Endodermal cell (in vitro differentiated cells): ENCODE results near the gene NUCB1. TPM values are rescaled to one million over a fixed set of nuclear protein-coding genes. Genes with fewer than 3 reads are reported as not detected.
A peak's percentile ranks its signal among the peaks of the same experiment; 100 is the strongest.
"Not testable (repeated sequence)": the region's sequence is repeated elsewhere in the genome, so short reads cannot be mapped to it uniquely, and the experiment has no call there.

Experiments used
- DNase-seq: peaks from one replicate; pipeline ENCODE4 v3.0.0-alpha.2; 2017
- H3K27ac ChIP-seq: 2 replicates; pipeline ENCODE4 v1.5.1; 2013; ENCODE audit warnings: mild to moderate bottlenecking, low read depth, low read length, moderate library complexity
- H3K27me3 ChIP-seq: 2 replicates; pipeline ENCODE4 v1.6.1; 2013; ENCODE audit warnings: mild to moderate bottlenecking, low read length, moderate library complexity; ENCODE audit not compliant: insufficient read depth, control insufficient read depth, poor library complexity, severe bottlenecking
- H3K36me3 ChIP-seq: 2 replicates; pipeline ENCODE4 v1.7.0; 2013; ENCODE audit warnings: mild to moderate bottlenecking, low read length, moderate library complexity; ENCODE audit not compliant: control insufficient read depth, insufficient read depth
- H3K4me1 ChIP-seq: one replicate; pipeline ENCODE4 v1.7.0; 2013; ENCODE audit warnings: low read length; ENCODE audit not compliant: control insufficient read depth, insufficient read depth
- H3K4me3 ChIP-seq: 2 replicates; pipeline ENCODE4 v1.5.1; 2013; ENCODE audit warnings: mild to moderate bottlenecking, low read length, moderate library complexity
- H3K9ac ChIP-seq: 2 replicates; pipeline ENCODE4 v1.6.1; 2013; ENCODE audit warnings: mild to moderate bottlenecking, low read length, moderate library complexity; ENCODE audit not compliant: poor library complexity, severe bottlenecking; ENCODE audit errors: extremely low read depth
- H3K9me3 ChIP-seq: 2 replicates; pipeline ENCODE4 v1.6.1; 2013; ENCODE audit warnings: mild to moderate bottlenecking, low read length, moderate library complexity; ENCODE audit not compliant: control insufficient read depth
- H3K27ac Mint-ChIP-seq: 2 replicates; pipeline ENCODE4 v1.8.0; 2020; ENCODE audit warnings: mixed read lengths
- H3K27me3 Mint-ChIP-seq: 2 replicates; pipeline ENCODE4 v1.8.0; 2021; ENCODE audit warnings: mild to moderate bottlenecking, mixed read lengths; ENCODE audit not compliant: insufficient read depth
- H3K36me3 Mint-ChIP-seq: 2 replicates; pipeline ENCODE4 v1.8.0; 2020; ENCODE audit warnings: low read depth, mixed read lengths
- H3K4me1 Mint-ChIP-seq: 2 replicates; pipeline ENCODE4 v1.8.0; 2020; ENCODE audit warnings: mixed read lengths
- H3K4me3 Mint-ChIP-seq: 2 replicates; pipeline ENCODE4 v1.8.0; 2020; ENCODE audit warnings: mild to moderate bottlenecking, moderate library complexity, mixed read lengths
- H3K9me3 Mint-ChIP-seq: 2 replicates; pipeline ENCODE4 v1.8.0; 2020; ENCODE audit warnings: mild to moderate bottlenecking, mixed read lengths
- WGBS, 2 experiments: methylation state at CpG; one replicate each; pipeline versions ENCODE4 v1.1.5 to v1.1.7; 2013; ENCODE audit warnings: missing lambda C conversion rate in 2 of 2, mixed read lengths in 1 of 2; ENCODE audit not compliant: insufficient coverage in 1 of 2, insufficient read length in 1 of 2; 5-methylcytosine and 5-hydroxymethylcytosine counted together
- total RNA-seq, 2 donors: library from RNA; stranded (reverse); fragmentation: NEBNext Ultra II Directional in 1 of 2; extraction: Animal tissue kit (Norgen Biotek cat#: 25700) in 1 of 2; gene quantifications; 2 replicates in 1 of 2; 3 replicates in 1 of 2; pipeline ENCODE4 v1.2.1, GENCODE V29; 2021
- TF ChIP-seq, protein P1 (sequence below): fragments of 200-600 bp; sonication (generic); conservative IDR thresholded peaks from 2 replicates; pipeline ENCODE4 v1.5.0; 2021; ENCODE audit warnings: antibody characterized with exemption, mild to moderate bottlenecking

Gene NUCB1
- total RNA-seq, 2 donors from 2014 or later, result 177 to 222 TPM

DNA sequence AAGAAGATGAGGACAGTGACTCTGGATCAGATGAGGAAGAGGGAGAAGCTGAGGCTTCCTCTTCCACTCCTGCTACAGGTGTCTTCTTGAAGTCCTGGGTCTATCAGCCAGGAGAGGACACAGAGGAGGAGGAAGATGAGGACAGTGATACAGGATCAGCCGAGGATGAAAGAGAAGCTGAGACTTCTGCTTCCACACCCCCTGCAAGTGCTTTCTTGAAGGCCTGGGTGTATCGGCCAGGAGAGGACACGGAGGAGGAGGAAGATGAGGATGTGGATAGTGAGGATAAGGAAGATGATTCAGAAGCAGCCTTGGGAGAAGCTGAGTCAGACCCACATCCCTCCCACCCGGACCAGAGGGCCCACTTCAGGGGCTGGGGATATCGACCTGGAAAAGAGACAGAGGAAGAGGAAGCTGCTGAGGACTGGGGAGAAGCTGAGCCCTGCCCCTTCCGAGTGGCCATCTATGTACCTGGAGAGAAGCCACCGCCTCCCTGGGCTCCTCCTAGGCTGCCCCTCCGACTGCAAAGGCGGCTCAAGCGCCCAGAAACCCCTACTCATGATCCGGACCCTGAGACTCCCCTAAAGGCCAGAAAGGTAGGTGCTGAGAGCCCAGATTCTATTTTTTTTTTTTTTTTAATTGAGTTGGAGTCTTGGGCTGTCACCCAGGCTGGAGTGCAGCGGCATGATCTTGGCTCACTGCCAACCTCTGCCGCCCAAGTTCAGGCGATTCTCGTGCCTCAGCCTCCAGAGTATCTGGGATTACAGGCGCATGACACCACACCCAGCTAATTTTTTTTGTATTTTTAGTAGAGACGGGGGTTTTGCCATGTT, 25.6 kb upstream of the NUCB1 start:
- H3K36me3 Mint-ChIP-seq, result peaks cover 55% of the 10 kb centered on the region
- peak overlapping the region; percentile 93 for H3K4me3 ChIP-seq
- no peaks in the 10 kb centered on the region for H3K4me1 ChIP-seq
- DNase-seq, result no peak
- H3K36me3 ChIP-seq, result peaks cover 41% of the 10 kb centered on the region
- H3K27ac ChIP-seq, result no peak overlapping the region
- H3K4me3 Mint-ChIP-seq, result peak overlapping the region; percentile 100
- H3K4me1 Mint-ChIP-seq, result peaks cover 21% of the 10 kb centered on the region
- H3K9me3 Mint-ChIP-seq, result no peaks in the 10 kb centered on the region
- 82 to 90% methylated on average over 10 to 17 of the region's 17 CpGs for WGBS, 2 experiments
- TF ChIP-seq, protein P1, sequence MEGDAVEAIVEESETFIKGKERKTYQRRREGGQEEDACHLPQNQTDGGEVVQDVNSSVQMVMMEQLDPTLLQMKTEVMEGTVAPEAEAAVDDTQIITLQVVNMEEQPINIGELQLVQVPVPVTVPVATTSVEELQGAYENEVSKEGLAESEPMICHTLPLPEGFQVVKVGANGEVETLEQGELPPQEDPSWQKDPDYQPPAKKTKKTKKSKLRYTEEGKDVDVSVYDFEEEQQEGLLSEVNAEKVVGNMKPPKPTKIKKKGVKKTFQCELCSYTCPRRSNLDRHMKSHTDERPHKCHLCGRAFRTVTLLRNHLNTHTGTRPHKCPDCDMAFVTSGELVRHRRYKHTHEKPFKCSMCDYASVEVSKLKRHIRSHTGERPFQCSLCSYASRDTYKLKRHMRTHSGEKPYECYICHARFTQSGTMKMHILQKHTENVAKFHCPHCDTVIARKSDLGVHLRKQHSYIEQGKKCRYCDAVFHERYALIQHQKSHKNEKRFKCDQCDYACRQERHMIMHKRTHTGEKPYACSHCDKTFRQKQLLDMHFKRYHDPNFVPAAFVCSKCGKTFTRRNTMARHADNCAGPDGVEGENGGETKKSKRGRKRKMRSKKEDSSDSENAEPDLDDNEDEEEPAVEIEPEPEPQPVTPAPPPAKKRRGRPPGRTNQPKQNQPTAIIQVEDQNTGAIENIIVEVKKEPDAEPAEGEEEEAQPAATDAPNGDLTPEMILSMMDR, result no peak
- H3K27ac Mint-ChIP-seq, result peak overlapping the region; percentile 100
- H3K9me3 ChIP-seq, result no peaks in the 10 kb centered on the region
- H3K27me3 ChIP-seq, result no peaks in the 10 kb centered on the region
- no peaks in the 10 kb centered on the region for H3K27me3 Mint-ChIP-seq
- H3K9ac ChIP-seq, result peak overlapping the region; percentile 100

DNA sequence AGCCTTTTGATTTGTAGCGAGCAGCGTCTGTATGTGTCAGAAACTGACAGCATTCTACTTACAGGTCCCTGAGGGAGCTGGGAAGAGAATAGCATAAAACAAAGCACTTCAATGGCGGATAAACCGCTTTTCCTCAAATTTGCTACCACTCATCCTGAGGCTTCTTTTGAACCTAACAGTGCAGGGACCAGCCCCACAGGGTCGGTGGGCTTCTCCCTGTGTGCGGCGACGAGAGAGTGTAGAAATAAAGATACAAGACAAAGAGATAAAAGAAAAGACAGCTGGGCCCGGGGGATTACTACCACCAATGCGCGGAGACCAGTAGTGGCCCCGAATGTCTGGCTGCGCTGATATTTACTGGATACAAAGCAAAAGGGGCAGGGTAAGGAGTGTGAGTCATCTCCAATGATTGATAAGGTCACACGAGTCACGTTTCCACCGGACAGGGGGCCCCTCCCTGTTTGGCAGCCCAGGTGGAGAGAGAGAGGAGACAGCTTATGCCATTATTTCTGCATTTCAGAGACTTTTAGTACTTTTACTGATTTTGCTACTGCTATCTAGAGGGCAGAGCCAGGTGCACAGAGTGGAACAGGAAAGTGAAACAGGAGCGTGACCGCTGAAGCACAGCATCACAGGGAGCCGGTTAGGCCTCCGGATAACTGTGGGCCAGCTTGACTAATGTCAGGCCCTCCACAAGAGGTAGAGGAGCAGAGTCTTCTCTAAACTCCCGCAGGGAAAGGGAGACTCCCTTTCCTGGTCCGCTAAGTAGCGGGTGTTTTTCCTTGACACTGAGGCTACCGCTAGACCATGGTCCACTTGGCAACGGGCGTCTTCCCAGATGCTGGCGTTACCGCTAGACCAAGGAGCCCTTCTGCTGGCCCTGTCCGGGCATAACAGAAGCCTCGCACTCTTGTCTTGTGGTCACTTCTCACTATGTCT, 23.8 kb upstream of the NUCB1 start:
- not testable (repeated sequence) for H3K4me1 ChIP-seq, DNase-seq, H3K27ac Mint-ChIP-seq, H3K9me3 ChIP-seq, H3K27me3 Mint-ChIP-seq, H3K27me3 ChIP-seq, H3K9me3 Mint-ChIP-seq, H3K9ac ChIP-seq
- Histone ChIP-seq H3K36me3 (peaks cover 41% of the 10 kb centered on the region), H3K4me3 (peak overlapping the region; percentile 93), H3K27ac (peak overlapping the region; percentile 67)
- WGBS, 2 experiments, result 93 to 95% methylated on average over 17 to 29 of the region's 30 CpGs
- H3K4me1 Mint-ChIP-seq, result peaks cover 27% of the 10 kb centered on the region
- H3K36me3 Mint-ChIP-seq, result peaks cover 56% of the 10 kb centered on the region
- H3K4me3 Mint-ChIP-seq, result peak overlapping the region; percentile 100

DNA sequence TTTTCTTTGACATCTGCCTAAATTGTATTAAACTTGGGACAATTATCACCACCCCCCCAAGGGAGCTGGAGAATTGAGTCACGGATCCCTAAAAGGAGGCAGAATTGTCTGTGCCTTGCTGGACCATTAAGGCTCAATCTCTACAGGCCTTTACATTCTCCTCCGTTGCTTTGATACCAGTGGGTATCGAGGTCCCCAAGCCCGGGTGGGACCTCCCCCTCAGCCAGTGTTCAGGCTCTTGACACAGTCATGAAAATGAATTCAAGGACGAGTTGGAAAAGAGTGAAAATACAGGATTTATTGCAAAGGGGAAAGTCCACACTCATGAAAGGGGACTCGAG, 22.3 kb upstream of the NUCB1 start:
- Mint-ChIP-seq H3K9me3 (peaks cover 2% of the 10 kb centered on the region), H3K27me3 (no peaks in the 10 kb centered on the region), H3K36me3 (peaks cover 56% of the 10 kb centered on the region), H3K4me3 (no peak overlapping the region), H3K4me1 (peaks cover 27% of the 10 kb centered on the region), H3K27ac (no peak overlapping the region)
- H3K9ac ChIP-seq, result no peak overlapping the region
- no peaks in the 10 kb centered on the region for H3K27me3 ChIP-seq
- 95% methylated on average over 6 of the region's 6 CpGs for WGBS, 2 experiments
- TF ChIP-seq, protein P1, result no peak
- peaks cover 41% of the 10 kb centered on the region for H3K36me3 ChIP-seq
- no peak for DNase-seq
- no peaks in the 10 kb centered on the region for H3K4me1 ChIP-seq
- no peak overlapping the region for H3K4me3 ChIP-seq
- peaks cover 8% of the 10 kb centered on the region for H3K9me3 ChIP-seq
- H3K27ac ChIP-seq, result no peak overlapping the region
